GM19023 (cell line): ENCODE data around the gene SF3A2.

Experiments used
- ATAC-seq: cut with Tn5 transposase; IDR thresholded peaks from one replicate; pipeline ENCODE4 v1.9.1; 2021; ENCODE audit warnings: mild to moderate bottlenecking, moderate library complexity; ENCODE audit not compliant: unreplicated experiment

SF3A2 gene

GRCh38 chr19:2252055-2252796, 15.6 kb downstream of the SF3A2 start:
- no peak for ATAC-seq

- no peak for ATAC-seq
Observed at GRCh38 chr19:2252797-2253105, 16.1 kb downstream of the SF3A2 start.

- no peak for ATAC-seq
Observed at GRCh38 chr19:2253106-2254063, 16.8 kb downstream of the SF3A2 start.

- no peak for ATAC-seq
Observed at GRCh38 chr19:2254064-2254872, 17.6 kb downstream of the SF3A2 start.

GRCh38 chr19:2255112-2255845, 18.7 kb downstream of the SF3A2 start:
- no peak for ATAC-seq

GRCh38 chr19:2255982-2256685, 19.5 kb downstream of the SF3A2 start, which contains the start of gene JSRP1:
JSRP1 (minus strand) TSS chr19:2256417; CDS start chr19:2255314, 1,103 bp downstream.
- no peak for ATAC-seq

- no peak for ATAC-seq
Observed at GRCh38 chr19:2259336-2259735, 22.7 kb downstream of the SF3A2 start.

- ATAC-seq, result no peak
Observed at GRCh38 chr19:2260341-2260805, 23.7 kb downstream of the SF3A2 start.

- no peak for ATAC-seq
Observed at GRCh38 chr19:2261438-2262172, 25.0 kb downstream of the SF3A2 start.

GRCh38 chr19:2266183-2266993, 29.8 kb downstream of the SF3A2 start:
- ATAC-seq, result no peak

GRCh38 chr19:2268480-2268830, 31.8 kb downstream of the SF3A2 start:
- no peak for ATAC-seq

- ATAC-seq, result no peak
Observed at GRCh38 chr19:2268861-2269243, 32.2 kb downstream of the SF3A2 start.

GRCh38 chr19:2269244-2270156, 32.9 kb downstream of the SF3A2 start:
- ATAC-seq, result peak; percentile 65

- ATAC-seq, result no peak
Observed at GRCh38 chr19:2270157-2270422, 33.5 kb downstream of the SF3A2 start.

GRCh38 chr19:2270423-2271233, 34.0 kb downstream of the SF3A2 start:
- no peak for ATAC-seq

GRCh38 chr19:2271234-2272103, 34.8 kb downstream of the SF3A2 start:
- ATAC-seq, result no peak
